Ectodermal cell (in vitro differentiated cells): Measurements from ENCODE around the gene GPR137B.

Source experiments
- H3K27ac ChIP-seq: 2 replicates; pipeline ENCODE4 v1.7.0; 2013; ENCODE audit warnings: mild to moderate bottlenecking, low read depth, low read length; ENCODE audit not compliant: insufficient read depth, poor library complexity, severe bottlenecking
- H3K27me3 ChIP-seq: 2 replicates; pipeline ENCODE4 v1.7.0; 2013; ENCODE audit warnings: mild to moderate bottlenecking, low read length; ENCODE audit not compliant: insufficient read depth, control insufficient read depth, poor library complexity, severe bottlenecking
- H3K36me3 ChIP-seq: one replicate; pipeline ENCODE4 v1.7.0; 2013; ENCODE audit warnings: low read length; ENCODE audit not compliant: control insufficient read depth, insufficient read depth
- H3K4me1 ChIP-seq: one replicate; pipeline ENCODE4 v1.7.0; 2013; ENCODE audit warnings: low read length; ENCODE audit not compliant: control insufficient read depth, insufficient read depth
- H3K4me3 ChIP-seq: 2 replicates; pipeline ENCODE4 v1.7.0; 2013; ENCODE audit warnings: low read depth, low read length, control low read depth; ENCODE audit not compliant: insufficient read depth
- H3K9me3 ChIP-seq: 2 replicates; pipeline ENCODE4 v1.7.0; 2013; ENCODE audit warnings: mild to moderate bottlenecking, low read length, moderate library complexity; ENCODE audit not compliant: control insufficient read depth
- WGBS, 2 experiments: methylation state at CpG; one replicate each; pipeline ENCODE4 v1.1.7; 2013; ENCODE audit warnings: missing lambda C conversion rate in 2 of 2; 5-methylcytosine and 5-hydroxymethylcytosine counted together

The GPR137B gene

GRCh38 chr1:236143104-236143948 is 987 bp downstream of the GPR137B start:
- Histone ChIP-seq H3K27ac (no peak overlapping the region), H3K4me1 (peaks cover 10% of the 10 kb centered on the region), H3K9me3 (no peaks in the 10 kb centered on the region), H3K36me3 (no peaks in the 10 kb centered on the region), H3K4me3 (peak overlapping the region; percentile 75), H3K27me3 (peaks cover 55% of the 10 kb centered on the region)
- WGBS, 2 experiments = 17 to 19% methylated on average over 39 of the region's 39 CpGs

- Histone ChIP-seq H3K9me3 (no peaks in the 10 kb centered on the region), H3K4me3 (peak overlapping the region; percentile 75), H3K36me3 (no peaks in the 10 kb centered on the region), H3K4me1 (peaks cover 10% of the 10 kb centered on the region), H3K27ac (no peak overlapping the region), H3K27me3 (peaks cover 48% of the 10 kb centered on the region)
- WGBS, 2 experiments = 88 to 91% methylated on average over 14 of the region's 14 CpGs
These were observed 1.7 kb downstream of the GPR137B start for GRCh38 chr1:236144033-236144432.

- H3K27me3 ChIP-seq = peaks cover 42% of the 10 kb centered on the region
- no peaks in the 10 kb centered on the region for H3K9me3 ChIP-seq
- H3K36me3 ChIP-seq = no peaks in the 10 kb centered on the region
- H3K27ac ChIP-seq = no peak overlapping the region
- WGBS, 2 experiments = 83 to 88% methylated on average over 12 of the region's 12 CpGs
- H3K4me3 ChIP-seq = no peak overlapping the region
- peaks cover 10% of the 10 kb centered on the region for H3K4me1 ChIP-seq
These were observed 2.3 kb downstream of the GPR137B start for GRCh38 chr1:236144446-236145150.

DNA sequence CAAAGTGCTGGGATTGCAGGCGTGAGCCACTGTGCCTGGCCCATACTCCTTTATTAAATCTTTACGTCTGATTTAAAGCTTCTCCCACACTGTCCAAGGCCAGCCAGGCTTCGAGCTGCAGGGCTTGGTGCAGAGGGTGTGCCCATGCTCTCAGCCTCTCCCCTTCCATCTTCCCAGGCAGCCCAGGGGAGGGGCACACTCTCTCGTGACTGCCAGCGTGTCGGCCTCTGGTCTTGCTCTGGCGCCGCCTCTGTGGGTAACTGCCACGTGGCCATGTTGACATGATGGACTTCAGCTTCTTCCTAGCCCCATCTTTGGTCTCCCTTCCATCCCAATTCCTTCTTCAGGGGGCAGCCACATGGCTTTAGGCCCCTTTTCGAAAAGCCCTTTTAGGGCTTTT is 4.7 kb downstream of the GPR137B start:
- Histone ChIP-seq H3K27ac (no peak overlapping the region), H3K9me3 (no peaks in the 10 kb centered on the region), H3K4me3 (no peak overlapping the region), H3K36me3 (no peaks in the 10 kb centered on the region), H3K4me1 (peaks cover 10% of the 10 kb centered on the region), H3K27me3 (peaks cover 19% of the 10 kb centered on the region)
- WGBS, 2 experiments = 87 to 88% methylated on average over 10 of the region's 10 CpGs

DNA sequence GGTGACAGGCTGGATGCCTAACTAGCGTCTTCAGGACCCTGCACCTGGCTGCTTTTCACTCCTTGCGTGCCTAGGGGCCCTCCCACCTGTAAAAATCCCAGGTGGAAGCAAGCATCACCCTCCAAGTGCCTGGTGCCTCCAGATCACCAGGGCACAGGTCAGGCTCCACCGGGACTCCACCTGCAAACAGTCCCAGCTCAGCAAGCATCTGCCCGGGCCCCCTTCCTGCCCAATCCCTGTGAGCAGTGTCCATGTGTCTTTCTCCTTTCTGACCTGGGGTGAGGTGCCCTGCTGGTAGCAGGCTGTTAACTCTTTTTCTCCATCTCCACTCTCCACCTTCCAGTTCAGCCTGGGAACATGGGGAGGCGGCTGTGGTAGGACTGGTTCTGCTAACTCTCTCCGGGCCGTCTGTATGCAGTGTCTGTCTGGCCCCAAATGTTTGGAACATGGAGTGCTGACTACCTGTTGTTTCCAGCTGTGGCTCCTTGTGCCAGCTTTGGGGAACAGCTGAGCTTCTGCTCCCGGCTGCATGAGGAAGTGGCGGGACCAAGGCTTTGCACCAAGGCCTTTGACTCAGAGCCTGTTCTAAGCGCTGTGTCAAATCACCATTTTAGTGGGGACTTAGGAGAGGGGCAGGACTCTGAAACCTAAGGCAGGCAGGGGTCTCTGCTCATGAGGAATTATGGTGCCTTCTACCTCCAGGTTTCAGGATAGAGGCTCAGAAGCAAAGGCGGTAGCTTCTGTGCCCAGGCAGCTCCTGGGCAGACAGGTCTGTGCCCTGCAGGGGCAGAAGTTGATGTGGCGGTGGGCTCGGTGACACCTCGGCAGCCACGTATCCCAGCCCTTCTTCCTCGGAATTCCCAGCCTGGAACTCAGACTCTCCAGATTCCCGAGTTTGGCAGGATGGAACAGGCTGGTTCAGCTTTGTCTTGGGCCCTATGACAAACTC is 5.5 kb downstream of the GPR137B start:
- Histone ChIP-seq H3K4me1 (peaks cover 10% of the 10 kb centered on the region), H3K4me3 (no peak overlapping the region), H3K27me3 (peaks cover 15% of the 10 kb centered on the region), H3K27ac (no peak overlapping the region), H3K9me3 (no peaks in the 10 kb centered on the region), H3K36me3 (no peaks in the 10 kb centered on the region)
- 92 to 93% methylated on average over 17 of the region's 17 CpGs for WGBS, 2 experiments

- Histone ChIP-seq H3K36me3 (no peaks in the 10 kb centered on the region), H3K27me3 (peaks cover 9% of the 10 kb centered on the region), H3K4me1 (peaks cover 10% of the 10 kb centered on the region), H3K9me3 (no peaks in the 10 kb centered on the region), H3K4me3 (no peak overlapping the region), H3K27ac (no peak overlapping the region)
- WGBS, 2 experiments = 92 to 97% methylated on average over 8 of the region's 8 CpGs
These were observed 6.1 kb downstream of the GPR137B start for GRCh38 chr1:236148470-236148845.

DNA sequence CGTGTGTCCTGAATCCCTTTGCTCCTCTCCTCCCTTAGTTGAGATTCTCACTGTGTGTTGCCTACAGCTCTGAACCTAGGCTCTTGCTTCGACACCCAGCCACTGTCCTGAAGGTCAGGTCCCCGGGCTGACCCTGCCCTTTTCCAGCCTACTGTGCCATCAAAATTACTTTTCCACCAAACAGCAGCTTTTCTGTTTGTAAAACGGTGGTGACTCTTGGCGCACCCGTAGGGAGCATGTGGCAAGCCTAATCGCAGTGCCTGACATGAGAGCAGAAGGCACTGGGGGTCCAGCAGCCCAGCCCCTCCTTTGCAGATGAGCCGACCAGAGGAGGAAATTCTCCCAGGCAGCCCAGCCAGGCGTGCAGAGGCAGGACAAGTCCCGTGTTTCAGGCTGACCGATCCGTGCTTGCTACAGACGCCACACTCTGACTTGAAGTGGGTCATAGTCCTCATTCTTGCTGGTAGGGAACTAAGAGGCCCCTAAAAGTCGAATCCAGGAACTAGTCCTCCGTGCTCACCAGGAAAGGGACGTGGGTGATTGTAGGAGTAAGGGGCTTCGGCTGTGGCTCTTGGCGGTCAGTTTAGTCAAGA is 6.8 kb downstream of the GPR137B start:
- 90 to 92% methylated on average over 18 of the region's 18 CpGs for WGBS, 2 experiments
- H3K4me3 ChIP-seq = no peak overlapping the region
- no peaks in the 10 kb centered on the region for H3K36me3 ChIP-seq
- peaks cover 2% of the 10 kb centered on the region for H3K27me3 ChIP-seq
- no peak overlapping the region for H3K27ac ChIP-seq
- H3K9me3 ChIP-seq = no peaks in the 10 kb centered on the region
- peaks cover 7% of the 10 kb centered on the region for H3K4me1 ChIP-seq

GRCh38 chr1:236149696-236150228 is 7.4 kb downstream of the GPR137B start:
- Histone ChIP-seq H3K27me3 (no peaks in the 10 kb centered on the region), H3K9me3 (no peaks in the 10 kb centered on the region), H3K36me3 (no peaks in the 10 kb centered on the region), H3K4me1 (peaks cover 7% of the 10 kb centered on the region), H3K4me3 (no peak overlapping the region), H3K27ac (no peak overlapping the region)
- WGBS, 2 experiments = 92 to 95% methylated on average over 10 of the region's 10 CpGs

GRCh38 chr1:236150311-236150955 is 8.1 kb downstream of the GPR137B start:
- H3K4me3 ChIP-seq = no peak overlapping the region

More at GRCh38 chr1:236150311-236150955, 8.1 kb downstream of the GPR137B start:
- WGBS, 2 experiments = 87 to 88% methylated on average over 19 of the region's 19 CpGs
- Histone ChIP-seq H3K36me3 (no peaks in the 10 kb centered on the region), H3K4me1 (peaks cover 7% of the 10 kb centered on the region), H3K27ac (no peak overlapping the region), H3K9me3 (no peaks in the 10 kb centered on the region), H3K27me3 (no peaks in the 10 kb centered on the region)
